Left renal cortex interstitium (tissue), 4 donors: Measurements from ENCODE around the gene BMX. TPM values are rescaled to one million over a fixed set of nuclear protein-coding genes. Genes with fewer than 3 reads are reported as not detected.

Source experiments
- DNase-seq, 4 donors: peaks; one replicate each; pipeline ENCODE4 v3.0.0-alpha.2; 2013; ENCODE audit warnings: low read depth in 4 of 4, low spot score in 2 of 4, missing footprints in 1 of 4
- polyA plus RNA-seq, 4 donors: library from polyadenylated mRNA; unstranded; fragments of 120-200 nt; gene quantifications; one replicate each; pipeline ENCODE4 v1.2.1, GENCODE V29; 2013; ENCODE audit not compliant: insufficient read length in 4 of 4

The BMX gene
- polyA plus RNA-seq, 4 donors: 0.29 to 0.45 (median 0.37) TPM

DNA sequence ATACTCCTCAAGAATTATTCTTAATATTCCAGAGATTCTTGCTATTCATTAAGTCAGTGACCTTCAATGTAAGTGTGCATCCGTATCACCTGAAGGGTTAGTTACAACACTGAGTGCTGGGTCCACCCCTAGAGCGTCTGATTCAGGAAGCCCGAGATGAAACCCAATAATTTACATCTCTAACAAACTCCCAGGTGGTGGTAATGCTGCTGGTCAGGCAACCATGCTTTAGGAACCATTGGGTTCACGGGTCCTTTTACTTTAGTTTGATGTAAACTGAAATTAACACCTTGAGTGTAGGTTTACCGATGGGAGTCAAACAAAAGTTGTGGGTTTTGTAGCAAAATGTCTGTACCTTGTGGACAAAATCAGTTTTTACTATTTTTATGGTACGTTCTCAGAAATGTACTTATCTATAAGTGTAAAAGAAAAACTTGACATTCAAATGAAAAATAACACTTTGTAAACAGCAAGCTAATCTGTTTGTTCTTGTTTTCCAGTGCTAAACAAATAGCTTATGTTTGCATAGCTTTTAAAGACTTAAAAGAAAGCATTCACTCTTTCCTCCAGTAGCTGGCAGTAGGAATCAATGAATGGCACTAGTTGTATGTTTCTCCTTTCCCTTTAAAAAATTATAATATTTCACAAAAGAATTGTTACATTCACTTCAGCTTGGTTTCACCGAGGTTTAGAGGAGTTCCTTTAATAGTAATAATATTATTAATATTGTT lies 67.4 kb downstream of the BMX start:
- no peak for DNase-seq

DNA sequence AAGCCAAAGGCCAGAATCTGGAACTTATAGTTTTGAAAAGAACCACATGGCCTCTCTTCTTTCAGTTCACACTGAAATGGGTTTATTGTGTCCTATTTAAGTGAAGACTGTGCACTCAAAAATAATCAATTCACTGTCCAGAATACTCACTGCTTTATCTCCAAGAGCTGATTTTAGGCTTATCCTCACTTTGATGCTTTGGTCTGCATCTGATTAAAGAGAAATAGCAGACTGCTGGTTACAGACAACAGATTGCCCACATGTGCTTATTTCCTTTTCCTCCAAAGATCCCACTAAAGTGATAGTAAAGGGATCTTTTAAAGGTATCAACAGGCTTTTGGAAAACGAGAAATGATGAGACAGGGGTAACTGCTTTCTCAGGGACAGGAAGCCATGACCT lies 69.5 kb downstream of the BMX start:
- no peak for DNase-seq

DNA sequence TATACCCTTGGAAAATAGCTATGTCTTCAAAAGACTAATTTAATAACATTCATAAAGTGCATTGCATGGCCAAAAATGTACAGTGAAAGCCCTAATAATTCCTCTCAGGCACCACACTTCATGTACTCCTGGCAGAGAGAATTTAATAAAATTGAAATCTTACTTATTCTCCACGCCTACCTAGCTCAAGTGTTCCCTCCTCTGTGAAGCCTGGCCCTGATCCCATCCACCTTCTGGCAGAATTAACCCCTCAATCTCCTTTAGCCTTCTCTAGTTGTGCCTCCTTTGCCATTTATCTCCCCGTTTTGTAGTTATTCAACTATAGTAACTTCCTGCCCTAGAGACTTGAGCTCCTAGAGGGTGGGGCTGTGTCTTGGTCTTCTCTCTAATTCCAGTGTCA lies 73.4 kb downstream of the BMX start:
- no peak for DNase-seq

- no peak for DNase-seq
Measured at GRCh38 chrX:15576019-15576418, 75.4 kb downstream of the BMX start.

DNA sequence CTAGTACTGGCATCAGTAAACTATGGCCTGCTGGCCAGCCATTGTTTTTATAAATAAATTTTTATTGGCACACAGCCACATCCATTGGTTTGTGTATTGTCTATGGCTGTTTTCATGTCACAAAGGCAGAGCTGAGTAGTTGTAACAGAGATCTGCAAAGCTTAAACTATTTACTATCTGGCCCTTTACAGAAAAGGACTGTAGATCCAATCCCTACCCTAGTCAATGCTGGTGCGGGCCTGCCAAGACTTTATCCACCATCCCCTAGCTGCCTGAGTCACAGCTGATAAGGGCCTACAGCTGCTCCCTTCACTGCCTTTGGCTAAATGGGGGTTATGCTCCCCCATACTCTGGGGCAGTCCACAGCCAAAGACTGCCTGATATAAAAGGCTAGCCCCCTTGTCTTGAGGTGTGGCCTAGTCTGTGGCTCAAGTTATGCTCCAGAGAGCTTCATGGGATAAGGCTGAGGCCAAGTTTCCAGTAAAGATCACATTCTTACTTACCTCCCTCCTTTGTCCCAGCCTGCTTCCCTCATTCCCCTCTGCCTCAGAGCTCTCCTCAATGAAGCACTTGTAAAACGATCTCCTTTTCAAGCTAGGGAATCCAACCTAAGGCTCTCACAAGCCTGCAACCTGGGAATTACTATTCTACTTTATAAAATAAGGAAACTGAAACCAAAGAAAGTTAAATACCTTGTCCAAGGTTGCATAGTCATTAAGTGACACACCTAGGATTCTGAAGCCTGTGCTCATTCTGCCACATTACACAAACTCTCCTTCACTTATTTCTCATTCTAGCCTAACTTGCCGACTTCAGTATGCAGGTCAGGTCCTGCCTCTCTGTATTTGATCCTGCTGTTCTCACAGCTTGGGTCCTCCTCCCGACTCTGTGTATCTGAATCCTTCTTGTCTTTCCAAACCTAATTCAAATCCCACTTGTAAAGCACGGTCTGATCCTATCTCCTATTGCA lies 79.5 kb downstream of the BMX start:
- DNase-seq: no peak

GRCh38 chrX:15594371-15594770 lies 93.8 kb downstream of the BMX start:
- no peak for DNase-seq

DNA sequence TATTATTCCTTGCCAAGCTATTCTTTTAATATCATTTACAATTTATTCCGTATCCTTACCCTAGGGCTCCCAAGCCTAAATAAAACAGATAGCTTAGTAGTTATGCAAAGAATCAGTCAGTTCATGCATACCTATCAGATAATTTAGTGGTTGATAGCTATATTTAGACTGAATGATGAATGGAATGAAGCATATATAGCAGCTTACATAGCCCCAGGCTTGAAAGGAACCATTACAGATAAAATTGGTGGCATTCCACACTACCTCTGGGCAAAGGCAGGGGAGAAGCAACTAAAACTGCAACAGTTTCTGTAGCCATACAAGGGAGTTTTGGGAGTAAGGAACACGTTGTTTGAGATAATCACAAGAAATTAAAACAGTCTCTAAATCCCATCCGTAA lies 97.4 kb downstream of the BMX start:
- no peak for DNase-seq

- no peak for DNase-seq
Measured at GRCh38 chrX:15599461-15599860, 98.9 kb downstream of the BMX start.

- no peak for DNase-seq
Measured at GRCh38 chrX:15600049-15600448, 99.4 kb downstream of the BMX start.

DNA sequence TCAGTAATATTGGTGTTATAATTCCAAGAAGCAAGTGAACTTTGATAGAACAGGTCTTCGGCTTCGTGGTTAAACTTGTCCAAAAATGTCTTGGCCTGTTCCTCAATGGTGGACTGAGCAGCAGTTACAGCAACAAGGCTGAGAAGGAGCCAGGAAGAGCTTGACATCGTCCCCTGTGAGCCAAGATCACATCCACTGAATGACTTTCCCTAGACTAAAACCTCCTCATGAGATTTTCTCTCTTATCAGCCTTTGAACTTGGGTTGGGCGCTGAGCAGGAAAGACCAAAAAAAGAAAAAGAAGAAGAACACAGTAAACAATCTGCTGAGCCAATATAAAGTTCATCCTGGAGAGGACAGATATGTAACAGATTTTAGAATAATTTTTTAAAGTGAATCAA lies 100.1 kb downstream of the BMX start, which contains the start of gene ACE2:
ACE2 (minus strand) TSS at position 216 of the 400 bp plus-strand sequence; CDS start at position 167, 49 bp downstream.
- DNase-seq: no peak

DNA sequence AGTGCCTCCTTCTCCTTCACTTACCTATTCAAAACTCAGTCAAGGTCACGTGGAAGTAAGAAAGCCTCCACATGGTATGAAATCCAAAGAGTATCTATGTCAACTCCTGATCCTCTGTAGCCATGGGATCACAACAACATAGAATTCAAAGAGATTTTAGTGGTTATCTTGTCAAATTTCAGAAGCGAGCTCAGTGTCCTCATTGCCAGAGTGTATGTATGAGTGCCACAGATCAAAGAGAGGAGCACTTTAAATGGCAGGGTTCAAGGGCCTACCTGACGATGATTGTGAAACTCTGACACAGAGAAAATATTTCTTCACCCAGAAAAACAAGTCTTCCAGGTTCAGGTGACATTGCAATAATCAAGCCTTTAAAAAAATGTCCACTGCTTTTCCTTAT lies 101.3 kb downstream of the BMX start:
- no peak for DNase-seq

GRCh38 chrX:15602761-15603160 lies 102.2 kb downstream of the BMX start:
- no peak for DNase-seq

- DNase-seq: no peak
Measured at GRCh38 chrX:15605226-15605625, 104.6 kb downstream of the BMX start.

Other genes starting within 250 kb of the BMX start
- gene ASB9, start 230.7 kb upstream of the BMX start, polyA plus RNA-seq: 10 to 100 TPM; 11.2 to 14.5 (median 13.1) TPM
- gene ASB11, start 185.2 kb upstream of the BMX start, polyA plus RNA-seq: under 1 TPM in 1 of 4 donors, not detected in 3; 0.08 TPM
- gene PIGA, start 165.3 kb upstream of the BMX start, polyA plus RNA-seq: 10 to 100 TPM; 13.4 to 22.8 (median 16.9) TPM
- under 1 TPM; 0.39 to 0.85 (median 0.61) TPM for gene VEGFD, start 116.4 kb upstream of the BMX start, polyA plus RNA-seq
- 1 to 10 TPM; 3.3 to 5.6 (median 4.5) TPM for gene PIR, start 7.5 kb upstream of the BMX start, polyA plus RNA-seq
- 10 to 100 TPM; 29.4 to 58.0 (median 51.3) TPM for gene ACE2, start 100.2 kb downstream of the BMX start, polyA plus RNA-seq
- gene CLTRN, start 164.0 kb downstream of the BMX start, polyA plus RNA-seq: 10 to 100 TPM; 19.3 to 23.2 (median 20.4) TPM
- 10 to 100 TPM in 2 of 4 donors, 1 to 10 TPM in 2; 6.0 to 11.0 (median 9.0) TPM for gene CA5B, start 237.5 kb downstream of the BMX start, polyA plus RNA-seq